ENCODE results near the gene DLG2. TPM values are rescaled to one million over a fixed set of nuclear protein-coding genes. Genes with fewer than 3 reads are reported as not detected.

The DLG2 gene
- total and polyA plus RNA-seq, 7 donors, result 0.60 to 25.8 (median 9.7) TPM; not detected in 1

GRCh38 chr11:83921447-83922192, 1705.5 kb downstream of the DLG2 start:
- Histone ChIP-seq H3K4me3 (no peak overlapping the region), H3K9me3 (no peaks in the 10 kb centered on the region), H3K27ac (no peak overlapping the region), H3K27me3 (no peaks in the 10 kb centered on the region), H3K36me3 (no peaks in the 10 kb centered on the region), H3K4me1 (no peaks in the 10 kb centered on the region)
- 55 to 82% methylated on average over 7 of the region's 7 CpGs for WGBS, 2 donors
- no peak for DNase-seq
- no peak for TF ChIP-seq CTCF (IDR thresholded peaks at IDR 0.05)
- intact Hi-C loops (cut with DNase I), result no loop called here

GRCh38 chr11:83918476-83918875, 1708.7 kb downstream of the DLG2 start:
- WGBS, 2 donors, result 34 to 54% methylated on average over 3 of the region's 3 CpGs
- TF ChIP-seq POLR2A (IDR thresholded peaks at IDR 0.05) (no peak), EP300 (IDR thresholded peaks at IDR 0.05) (no peak), POLR2AphosphoS5 (IDR thresholded peaks at IDR 0.05) (no peak), CTCF (IDR thresholded peaks at IDR 0.05) (no peak)
- no peak overlapping the region for H3K4me3 ChIP-seq
- DNase-seq, result peak; percentile 74
- H3K27me3 ChIP-seq, result no peaks in the 10 kb centered on the region
- no peak overlapping the region for H3K27ac ChIP-seq
- intact Hi-C loops (cut with DNase I), result no loop called here
- H3K9me3 ChIP-seq, result no peaks in the 10 kb centered on the region
- H3K36me3 ChIP-seq, result no peaks in the 10 kb centered on the region
- no peaks in the 10 kb centered on the region for H3K4me1 ChIP-seq

- no peak for DNase-seq
- TF ChIP-seq POLR2A (IDR thresholded peaks at IDR 0.05) (no peak), EP300 (IDR thresholded peaks at IDR 0.05) (no peak), POLR2AphosphoS5 (IDR thresholded peaks at IDR 0.05) (no peak), CTCF (IDR thresholded peaks at IDR 0.05) (no peak)
- Histone ChIP-seq H3K36me3 (no peaks in the 10 kb centered on the region), H3K9me3 (no peaks in the 10 kb centered on the region), H3K27ac (no peak overlapping the region), H3K4me3 (no peak overlapping the region), H3K4me1 (no peaks in the 10 kb centered on the region), H3K27me3 (no peaks in the 10 kb centered on the region)
- intact Hi-C loops (cut with DNase I), result no loop called here
Measured at GRCh38 chr11:83914995-83915394, 1712.1 kb downstream of the DLG2 start.

GRCh38 chr11:83909579-83910534, 1717.3 kb downstream of the DLG2 start:
- H3K27ac ChIP-seq, result no peak overlapping the region
- no peak for TF ChIP-seq POLR2AphosphoS5 (IDR thresholded peaks at IDR 0.05)
- no peak for TF ChIP-seq CTCF (IDR thresholded peaks at IDR 0.05)
- no peak for TF ChIP-seq EP300 (IDR thresholded peaks at IDR 0.05)
- TF ChIP-seq POLR2A (IDR thresholded peaks at IDR 0.05), result no peak
- no peaks in the 10 kb centered on the region for H3K27me3 ChIP-seq
- H3K4me3 ChIP-seq, result no peak overlapping the region
- no peaks in the 10 kb centered on the region for H3K4me1 ChIP-seq
- no peak for DNase-seq
- no peaks in the 10 kb centered on the region for H3K9me3 ChIP-seq
- H3K36me3 ChIP-seq, result no peaks in the 10 kb centered on the region
- 50 to 75% methylated on average over 5 of the region's 5 CpGs for WGBS, 2 donors
- intact Hi-C loops (cut with DNase I), result no loop called here

Data from sigmoid colon (tissue), 7 donors.